Measurements from ENCODE around the gene ST3GAL2. TPM values are rescaled to one million over a fixed set of nuclear protein-coding genes. Genes with fewer than 3 reads are reported as not detected.
A peak's percentile ranks its signal among the peaks of the same experiment; 100 is the strongest.

Gene ST3GAL2
- total RNA-seq, 4 donors from 2014 or later: 7.1 to 16.5 (median 11.1) TPM

- TF ChIP-seq, protein P1, sequence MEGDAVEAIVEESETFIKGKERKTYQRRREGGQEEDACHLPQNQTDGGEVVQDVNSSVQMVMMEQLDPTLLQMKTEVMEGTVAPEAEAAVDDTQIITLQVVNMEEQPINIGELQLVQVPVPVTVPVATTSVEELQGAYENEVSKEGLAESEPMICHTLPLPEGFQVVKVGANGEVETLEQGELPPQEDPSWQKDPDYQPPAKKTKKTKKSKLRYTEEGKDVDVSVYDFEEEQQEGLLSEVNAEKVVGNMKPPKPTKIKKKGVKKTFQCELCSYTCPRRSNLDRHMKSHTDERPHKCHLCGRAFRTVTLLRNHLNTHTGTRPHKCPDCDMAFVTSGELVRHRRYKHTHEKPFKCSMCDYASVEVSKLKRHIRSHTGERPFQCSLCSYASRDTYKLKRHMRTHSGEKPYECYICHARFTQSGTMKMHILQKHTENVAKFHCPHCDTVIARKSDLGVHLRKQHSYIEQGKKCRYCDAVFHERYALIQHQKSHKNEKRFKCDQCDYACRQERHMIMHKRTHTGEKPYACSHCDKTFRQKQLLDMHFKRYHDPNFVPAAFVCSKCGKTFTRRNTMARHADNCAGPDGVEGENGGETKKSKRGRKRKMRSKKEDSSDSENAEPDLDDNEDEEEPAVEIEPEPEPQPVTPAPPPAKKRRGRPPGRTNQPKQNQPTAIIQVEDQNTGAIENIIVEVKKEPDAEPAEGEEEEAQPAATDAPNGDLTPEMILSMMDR (IDR thresholded peaks at IDR 0.05): no peak
- 39% methylated on average over 9 of the region's 9 CpGs for WGBS
- Histone ChIP-seq H3K36me3 (peaks cover 4% of the 10 kb centered on the region), H3K4me3 (no peak overlapping the region), H3K27ac (peak overlapping the region; percentile 67), H3K27me3 (no peaks in the 10 kb centered on the region), H3K4me1 (peaks cover 66% of the 10 kb centered on the region), H3K9me3 (no peaks in the 10 kb centered on the region)
- DNase-seq (ENCODE audit: low spot score in 2 of 2): peak; percentile 83 to 87
Observed at GRCh38 chr16:70428178-70428998, 10.5 kb downstream of the ST3GAL2 start.

- Histone ChIP-seq H3K4me3 (no peak overlapping the region), H3K9me3 (no peaks in the 10 kb centered on the region), H3K27ac (peak overlapping the region; percentile 67), H3K4me1 (peaks cover 65% of the 10 kb centered on the region), H3K36me3 (peaks cover 4% of the 10 kb centered on the region), H3K27me3 (no peaks in the 10 kb centered on the region)
- no peak for DNase-seq (ENCODE audit: low spot score in 2 of 2)
- TF ChIP-seq, protein P1 (IDR thresholded peaks at IDR 0.05): no peak
- no peak for TF ChIP-seq EP300 (IDR thresholded peaks at IDR 0.05)
- TF ChIP-seq POLR2AphosphoS5 (IDR thresholded peaks at IDR 0.05): no peak
- TF ChIP-seq POLR2A (IDR thresholded peaks at IDR 0.05): no peak
- 57% methylated on average over 3 of the region's 4 CpGs for WGBS
Observed at GRCh38 chr16:70427786-70428177, 11.1 kb downstream of the ST3GAL2 start.

- DNase-seq (ENCODE audit: low spot score in 2 of 2): no peak
- TF ChIP-seq POLR2A (IDR thresholded peaks at IDR 0.05) (no peak), EP300 (IDR thresholded peaks at IDR 0.05) (no peak), POLR2AphosphoS5 (IDR thresholded peaks at IDR 0.05) (no peak)
- TF ChIP-seq, protein P1 (IDR thresholded peaks at IDR 0.05): no peak
- Histone ChIP-seq H3K27ac (no peak overlapping the region), H3K4me3 (no peak overlapping the region), H3K27me3 (no peaks in the 10 kb centered on the region), H3K4me1 (peaks cover 27% of the 10 kb centered on the region), H3K9me3 (no peaks in the 10 kb centered on the region), H3K36me3 (peaks cover 4% of the 10 kb centered on the region)
- 91% methylated on average over 4 of the region's 4 CpGs for WGBS
Observed at GRCh38 chr16:70422543-70422942, 16.4 kb downstream of the ST3GAL2 start.

- Histone ChIP-seq H3K36me3 (peaks cover 4% of the 10 kb centered on the region), H3K9me3 (no peaks in the 10 kb centered on the region), H3K4me3 (no peak overlapping the region), H3K27ac (no peak overlapping the region), H3K27me3 (no peaks in the 10 kb centered on the region), H3K4me1 (peaks cover 25% of the 10 kb centered on the region)
- 93% methylated on average over 11 of the region's 11 CpGs for WGBS
- no peak for TF ChIP-seq EP300 (IDR thresholded peaks at IDR 0.05)
- TF ChIP-seq POLR2AphosphoS5 (IDR thresholded peaks at IDR 0.05): no peak
- no peak for TF ChIP-seq POLR2A (IDR thresholded peaks at IDR 0.05)
- TF ChIP-seq, protein P1 (IDR thresholded peaks at IDR 0.05): no peak
- DNase-seq (ENCODE audit: low spot score in 2 of 2): no peak
Observed at GRCh38 chr16:70421473-70422311, 17.2 kb downstream of the ST3GAL2 start.

GRCh38 chr16:70421014-70421413 lies 17.9 kb downstream of the ST3GAL2 start:
- H3K9me3 ChIP-seq: no peaks in the 10 kb centered on the region
- peaks cover 4% of the 10 kb centered on the region for H3K36me3 ChIP-seq
- no peaks in the 10 kb centered on the region for H3K27me3 ChIP-seq
- H3K27ac ChIP-seq: no peak overlapping the region
- H3K4me3 ChIP-seq: no peak overlapping the region
- no peak for TF ChIP-seq EP300 (IDR thresholded peaks at IDR 0.05)
- TF ChIP-seq, protein P1 (IDR thresholded peaks at IDR 0.05): no peak
- TF ChIP-seq POLR2A (IDR thresholded peaks at IDR 0.05): no peak
- TF ChIP-seq POLR2AphosphoS5 (IDR thresholded peaks at IDR 0.05): no peak
- H3K4me1 ChIP-seq: peaks cover 25% of the 10 kb centered on the region
- DNase-seq (ENCODE audit: low spot score in 2 of 2): no peak
- 83% methylated on average over 6 of the region's 9 CpGs for WGBS

All from suprapubic skin (tissue), 4 donors.